ENCODE measurements around the gene TSNAX. TPM values are rescaled to one million over a fixed set of nuclear protein-coding genes. Genes with fewer than 3 reads are reported as not detected.

TSNAX gene
- total and polyA plus RNA-seq, 2 of the 4 experiments (the other 2 are of a cell fraction): 19.6 to 60.6 TPM

DNA sequence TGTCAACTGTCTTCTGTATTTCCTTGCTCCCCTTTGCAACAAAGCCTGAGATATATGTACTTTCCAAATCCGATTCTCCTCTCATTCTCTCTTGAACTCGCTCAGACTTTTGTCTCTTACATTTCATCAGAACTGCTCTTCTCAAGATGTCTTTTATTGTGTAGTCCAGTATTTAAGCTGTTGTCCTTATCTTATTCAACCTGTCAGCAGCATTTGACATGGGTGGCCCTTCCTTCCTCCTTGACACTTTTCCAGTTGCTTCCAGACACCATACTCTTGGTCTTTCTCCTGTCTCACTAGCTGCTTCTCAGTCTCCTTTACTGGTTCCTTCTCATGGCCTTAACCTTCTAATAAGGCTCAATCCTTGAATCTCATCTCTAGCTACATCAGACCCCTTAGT lies 47.0 kb downstream of the TSNAX start:
- in situ Hi-C loops (cut with MboI; ENCODE audit: low sequenced_read_pairs): no loop called here
- BruUV-seq (replicated peaks): no TSS peak
- Histone ChIP-seq H3K14ac (replicated peaks; ENCODE audit: low read depth, low read length) (no peak overlapping the region), H2AK9ac (replicated peaks; ENCODE audit: low read depth, low read length, poor library complexity) (no peak overlapping the region), H4K5ac (ENCODE audit: low read depth, low read length) (no peak overlapping the region), H2AK5ac (ENCODE audit: low read depth, low read length) (no peak overlapping the region), H3K4me3 (ENCODE audit: insufficient read depth, low read depth, low read length) (no peak overlapping the region), H3K27me3 (ENCODE audit: control insufficient read depth, insufficient read depth, low read length) (no peaks in the 10 kb centered on the region), H2BK5ac (ENCODE audit: low read depth, low read length, poor library complexity, severe bottlenecking) (no peak overlapping the region), H3K23ac (ENCODE audit: low read depth, low read length) (no peak overlapping the region), H3K27ac (ENCODE audit: insufficient read depth, low read length) (no peak overlapping the region), H4K91ac (ENCODE audit: insufficient read depth, low read depth, low read length) (no peak overlapping the region), H3K4ac (ENCODE audit: low read depth, low read length) (no peak overlapping the region), H3K4me2 (ENCODE audit: low read depth, low read length) (no peak overlapping the region), H3K36me3 (ENCODE audit: control insufficient read depth, insufficient read depth, low read length) (no peaks in the 10 kb centered on the region), H2AFZ (replicated peaks; ENCODE audit: low read length, poor library complexity) (no peak overlapping the region), H4K8ac (ENCODE audit: low read depth in 2 of 2, low read length in 2 of 2) (no peak overlapping the region), H2BK15ac (ENCODE audit: low read depth, low read length) (no peak overlapping the region), H2BK120ac (ENCODE audit: low read depth, low read length) (no peak overlapping the region), H3K79me1 (ENCODE audit: low read depth in 1 of 2, low read length in 2 of 2) (no peaks in the 10 kb centered on the region), H3K9me3 (ENCODE audit: control insufficient read depth, insufficient read depth, low read length) (no peaks in the 10 kb centered on the region), H2BK20ac (ENCODE audit: low read depth, low read length) (no peak overlapping the region), H3K9me1 (ENCODE audit: insufficient read depth, low read length) (no peaks in the 10 kb centered on the region), H3K18ac (ENCODE audit: low read depth, low read length) (no peak overlapping the region), H3K56ac (ENCODE audit: extremely low read depth, insufficient read depth, low read length) (no peak overlapping the region), H3K9ac (ENCODE audit: low read depth, low read length) (no peak overlapping the region), H4K20me1 (ENCODE audit: insufficient read depth, low read length) (no peaks in the 10 kb centered on the region), H3K4me1 (ENCODE audit: control insufficient read depth, insufficient read depth, low read length) (no peaks in the 10 kb centered on the region)
- TF ChIP-seq BHLHE40 (IDR thresholded peaks at IDR 0.05; ENCODE audit: low read depth, low read length): no peak
- no peak for TF ChIP-seq RCOR1 (IDR thresholded peaks at IDR 0.05; ENCODE audit: insufficient replicate concordance, low read length)
- no peak for TF ChIP-seq MXI1 (IDR thresholded peaks at IDR 0.05; ENCODE audit: borderline replicate concordance, low read depth, low read length)
- TF ChIP-seq, protein P1, sequence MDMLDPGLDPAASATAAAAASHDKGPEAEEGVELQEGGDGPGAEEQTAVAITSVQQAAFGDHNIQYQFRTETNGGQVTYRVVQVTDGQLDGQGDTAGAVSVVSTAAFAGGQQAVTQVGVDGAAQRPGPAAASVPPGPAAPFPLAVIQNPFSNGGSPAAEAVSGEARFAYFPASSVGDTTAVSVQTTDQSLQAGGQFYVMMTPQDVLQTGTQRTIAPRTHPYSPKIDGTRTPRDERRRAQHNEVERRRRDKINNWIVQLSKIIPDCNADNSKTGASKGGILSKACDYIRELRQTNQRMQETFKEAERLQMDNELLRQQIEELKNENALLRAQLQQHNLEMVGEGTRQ (IDR thresholded peaks at IDR 0.05; ENCODE audit: low read depth, low read length): no peak
- TF ChIP-seq, protein P2, sequence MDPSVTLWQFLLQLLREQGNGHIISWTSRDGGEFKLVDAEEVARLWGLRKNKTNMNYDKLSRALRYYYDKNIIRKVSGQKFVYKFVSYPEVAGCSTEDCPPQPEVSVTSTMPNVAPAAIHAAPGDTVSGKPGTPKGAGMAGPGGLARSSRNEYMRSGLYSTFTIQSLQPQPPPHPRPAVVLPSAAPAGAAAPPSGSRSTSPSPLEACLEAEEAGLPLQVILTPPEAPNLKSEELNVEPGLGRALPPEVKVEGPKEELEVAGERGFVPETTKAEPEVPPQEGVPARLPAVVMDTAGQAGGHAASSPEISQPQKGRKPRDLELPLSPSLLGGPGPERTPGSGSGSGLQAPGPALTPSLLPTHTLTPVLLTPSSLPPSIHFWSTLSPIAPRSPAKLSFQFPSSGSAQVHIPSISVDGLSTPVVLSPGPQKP (IDR thresholded peaks at IDR 0.05; ENCODE audit: borderline replicate concordance, low read depth, low read length): no peak
- no peak for TF ChIP-seq CHD1 (IDR thresholded peaks at IDR 0.05; ENCODE audit: low read depth, low read length)
- no peak for TF ChIP-seq MAFK (IDR thresholded peaks at IDR 0.05; ENCODE audit: low read depth, low read length)
- no peak for TF ChIP-seq NFE2L2 (IDR thresholded peaks at IDR 0.05; ENCODE audit: low read depth, low read length)
- no peak for TF ChIP-seq CEBPB (IDR thresholded peaks at IDR 0.05; ENCODE audit: low read depth, low read length)
- TF ChIP-seq, protein P3, sequence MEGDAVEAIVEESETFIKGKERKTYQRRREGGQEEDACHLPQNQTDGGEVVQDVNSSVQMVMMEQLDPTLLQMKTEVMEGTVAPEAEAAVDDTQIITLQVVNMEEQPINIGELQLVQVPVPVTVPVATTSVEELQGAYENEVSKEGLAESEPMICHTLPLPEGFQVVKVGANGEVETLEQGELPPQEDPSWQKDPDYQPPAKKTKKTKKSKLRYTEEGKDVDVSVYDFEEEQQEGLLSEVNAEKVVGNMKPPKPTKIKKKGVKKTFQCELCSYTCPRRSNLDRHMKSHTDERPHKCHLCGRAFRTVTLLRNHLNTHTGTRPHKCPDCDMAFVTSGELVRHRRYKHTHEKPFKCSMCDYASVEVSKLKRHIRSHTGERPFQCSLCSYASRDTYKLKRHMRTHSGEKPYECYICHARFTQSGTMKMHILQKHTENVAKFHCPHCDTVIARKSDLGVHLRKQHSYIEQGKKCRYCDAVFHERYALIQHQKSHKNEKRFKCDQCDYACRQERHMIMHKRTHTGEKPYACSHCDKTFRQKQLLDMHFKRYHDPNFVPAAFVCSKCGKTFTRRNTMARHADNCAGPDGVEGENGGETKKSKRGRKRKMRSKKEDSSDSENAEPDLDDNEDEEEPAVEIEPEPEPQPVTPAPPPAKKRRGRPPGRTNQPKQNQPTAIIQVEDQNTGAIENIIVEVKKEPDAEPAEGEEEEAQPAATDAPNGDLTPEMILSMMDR (conservative IDR thresholded peaks at IDR 0.05; ENCODE audit: low read depth, low read length): no peak
- TF ChIP-seq RAD21 (IDR thresholded peaks at IDR 0.05; ENCODE audit: low read length): no peak
- no peak for TF ChIP-seq SMC3 (IDR thresholded peaks at IDR 0.05; ENCODE audit: low read depth, low read length)
- TF ChIP-seq FOS (IDR thresholded peaks at IDR 0.05; ENCODE audit: low read depth, low read length): no peak
- TF ChIP-seq POLR2A (IDR thresholded peaks at IDR 0.05; ENCODE audit: low read depth, low read length): no peak
- TF ChIP-seq RFX5 (IDR thresholded peaks at IDR 0.05; ENCODE audit: low read depth, low read length): no peak
- no peak for TF ChIP-seq MAZ (IDR thresholded peaks at IDR 0.05; ENCODE audit: borderline replicate concordance, low read depth, low read length)
- ChIA-PET POLR2A (ENCODE audit: unreplicated experiment) (no interaction called here), CTCF (no interaction called here)
- ATAC-seq (ENCODE audit: low read depth) (no peak), DNase-seq (no peak)
- dilution Hi-C loops (cut with HindIII; ENCODE audit: low sequenced_read_pairs, unreplicated experiment): no loop called here
- intact Hi-C loops (cut with micrococcal nuclease): no loop called here
- no CpG with 5 or more reads among the region's 2 CpGs for WGBS, 2 experiments (ENCODE audit: extremely low coverage in 2 of 2, insufficient read length in 1 of 2)

All from IMR-90 (cell line).